Limb (tissue), 2 donors: ENCODE results near the gene BCAM.
"Not testable (repeated sequence)": the region's sequence is repeated elsewhere in the genome, so short reads cannot be mapped to it uniquely, and the experiment has no call there.

ENCODE experiments used
- DNase-seq, 2 donors: peaks; one replicate each; pipeline ENCODE4 v3.0.0-alpha.2; 2016; ENCODE audit errors: extremely low spot score in 2 of 2

The BCAM gene, protein sequence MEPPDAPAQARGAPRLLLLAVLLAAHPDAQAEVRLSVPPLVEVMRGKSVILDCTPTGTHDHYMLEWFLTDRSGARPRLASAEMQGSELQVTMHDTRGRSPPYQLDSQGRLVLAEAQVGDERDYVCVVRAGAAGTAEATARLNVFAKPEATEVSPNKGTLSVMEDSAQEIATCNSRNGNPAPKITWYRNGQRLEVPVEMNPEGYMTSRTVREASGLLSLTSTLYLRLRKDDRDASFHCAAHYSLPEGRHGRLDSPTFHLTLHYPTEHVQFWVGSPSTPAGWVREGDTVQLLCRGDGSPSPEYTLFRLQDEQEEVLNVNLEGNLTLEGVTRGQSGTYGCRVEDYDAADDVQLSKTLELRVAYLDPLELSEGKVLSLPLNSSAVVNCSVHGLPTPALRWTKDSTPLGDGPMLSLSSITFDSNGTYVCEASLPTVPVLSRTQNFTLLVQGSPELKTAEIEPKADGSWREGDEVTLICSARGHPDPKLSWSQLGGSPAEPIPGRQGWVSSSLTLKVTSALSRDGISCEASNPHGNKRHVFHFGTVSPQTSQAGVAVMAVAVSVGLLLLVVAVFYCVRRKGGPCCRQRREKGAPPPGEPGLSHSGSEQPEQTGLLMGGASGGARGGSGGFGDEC

GRCh38 chr19:44808463-44809371 lies at the start of gene BCAM:
Gene BCAM (plus strand): TSS chr19:44809103. CDS start chr19:44809125, 22 bp downstream.
- DNase-seq: peak; percentile 71 to 89

DNA sequence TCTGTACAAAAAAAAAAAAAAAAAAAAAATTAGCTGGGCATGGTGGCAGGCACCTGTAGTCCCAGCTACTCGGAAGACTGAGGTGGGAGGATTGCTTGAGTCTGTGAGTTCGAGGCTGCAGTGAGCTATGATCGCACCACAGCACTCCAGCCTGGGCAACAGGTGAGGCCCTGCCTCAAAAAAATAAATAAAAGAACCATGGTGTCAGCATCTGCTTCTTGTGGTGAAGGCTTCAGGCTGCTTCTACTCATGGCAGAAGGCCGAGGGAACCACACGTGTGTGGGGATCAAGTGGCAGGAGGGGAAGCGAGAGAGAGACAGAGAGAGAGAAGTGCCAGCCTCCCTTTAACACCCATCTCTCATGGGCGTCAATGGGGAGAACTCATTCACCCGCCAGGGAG lies 46.9 kb upstream of the BCAM start:
- no peak for DNase-seq

- no peak for DNase-seq
Observed at GRCh38 chr19:44765033-44765948, 43.6 kb upstream of the BCAM start.

- DNase-seq: no peak
Observed at GRCh38 chr19:44765949-44766335, 43.0 kb upstream of the BCAM start.

GRCh38 chr19:44767295-44768180 lies 41.4 kb upstream of the BCAM start:
- no peak for DNase-seq

GRCh38 chr19:44770550-44771257 lies 38.2 kb upstream of the BCAM start:
- peak; percentile 67 to 83 for DNase-seq

GRCh38 chr19:44772144-44772543 lies 36.8 kb upstream of the BCAM start:
- not testable (repeated sequence) for DNase-seq

GRCh38 chr19:44772959-44773358 lies 35.9 kb upstream of the BCAM start:
- peak in 1 of 2 donors; percentile 51 for DNase-seq

DNA sequence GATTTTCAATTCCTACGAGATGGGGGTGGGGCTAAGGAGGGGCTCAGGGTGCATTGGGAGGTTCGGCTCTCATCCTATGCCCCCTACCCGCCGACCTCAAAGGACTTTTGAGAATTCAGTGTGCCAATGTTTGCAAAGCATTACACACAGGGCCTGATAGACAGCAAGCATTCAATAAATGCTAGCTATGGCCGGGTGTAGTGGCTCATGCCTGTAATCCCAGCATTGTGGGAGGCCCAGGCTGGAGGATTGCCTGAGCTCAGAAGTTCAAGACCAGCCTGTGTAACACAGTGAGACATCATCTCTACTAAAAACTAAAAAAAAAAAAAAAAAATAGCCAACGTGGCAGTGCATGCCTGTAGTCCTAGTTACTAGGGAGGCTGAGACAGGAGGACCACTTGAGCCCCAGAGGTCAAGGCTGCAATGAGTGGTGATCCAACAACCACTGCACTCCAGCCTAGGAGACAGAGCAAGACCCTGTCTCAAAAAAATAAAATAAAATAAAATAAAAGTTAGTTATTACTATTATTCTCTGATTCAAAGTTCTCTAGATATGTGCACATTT lies 33.1 kb upstream of the BCAM start:
- no peak for DNase-seq

GRCh38 chr19:44776402-44777096 lies 32.4 kb upstream of the BCAM start:
- DNase-seq: no peak

GRCh38 chr19:44777715-44778347 lies 31.1 kb upstream of the BCAM start, which contains the start of gene CBLC:
Gene CBLC (plus strand): TSS chr19:44777890. CDS start chr19:44777932, 42 bp downstream.
- peak in 1 of 2 donors; percentile 38 for DNase-seq

DNA sequence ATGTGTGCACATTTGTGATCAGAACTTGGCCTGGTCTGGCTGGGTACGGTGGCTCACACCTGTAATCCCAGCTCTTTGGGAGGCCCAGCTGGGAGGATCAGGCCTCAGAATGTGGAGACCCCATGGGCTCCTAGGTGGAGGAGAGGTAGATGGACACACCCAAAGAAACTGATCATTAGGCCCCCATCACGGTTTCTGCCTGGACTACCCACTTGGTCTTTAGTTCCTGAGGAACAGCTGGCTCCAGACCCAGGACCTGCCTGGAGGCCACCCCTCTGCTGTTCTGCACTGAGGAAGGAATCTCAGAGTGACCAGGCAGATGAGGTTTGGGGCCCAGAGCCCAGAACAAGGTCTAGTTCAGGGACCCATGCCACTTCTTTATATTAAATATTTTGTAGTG lies 29.8 kb upstream of the BCAM start:
- DNase-seq: no peak

DNA sequence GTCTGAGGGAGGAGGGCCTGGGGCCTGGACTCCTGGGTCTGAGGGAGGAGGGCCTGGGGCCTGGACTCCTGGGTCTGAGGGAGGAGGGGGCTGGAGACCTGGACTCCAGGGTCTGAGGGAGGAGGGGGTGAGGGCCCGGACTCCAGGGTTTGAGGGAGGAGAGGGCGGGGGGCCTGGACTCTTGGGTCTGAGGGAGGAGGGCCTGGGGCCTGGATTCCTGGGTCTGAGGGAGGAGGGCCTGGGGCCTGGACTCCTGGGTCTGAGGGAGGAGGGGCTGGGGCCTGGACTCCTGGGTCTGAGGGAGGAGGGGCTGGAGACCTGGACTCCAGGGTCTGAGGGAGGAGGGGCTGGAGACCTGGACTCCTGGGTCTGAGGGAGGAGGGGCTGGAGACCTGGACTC lies 27.2 kb upstream of the BCAM start:
- not testable (repeated sequence) for DNase-seq

GRCh38 chr19:44782729-44783128 lies 26.2 kb upstream of the BCAM start:
- no peak for DNase-seq

DNA sequence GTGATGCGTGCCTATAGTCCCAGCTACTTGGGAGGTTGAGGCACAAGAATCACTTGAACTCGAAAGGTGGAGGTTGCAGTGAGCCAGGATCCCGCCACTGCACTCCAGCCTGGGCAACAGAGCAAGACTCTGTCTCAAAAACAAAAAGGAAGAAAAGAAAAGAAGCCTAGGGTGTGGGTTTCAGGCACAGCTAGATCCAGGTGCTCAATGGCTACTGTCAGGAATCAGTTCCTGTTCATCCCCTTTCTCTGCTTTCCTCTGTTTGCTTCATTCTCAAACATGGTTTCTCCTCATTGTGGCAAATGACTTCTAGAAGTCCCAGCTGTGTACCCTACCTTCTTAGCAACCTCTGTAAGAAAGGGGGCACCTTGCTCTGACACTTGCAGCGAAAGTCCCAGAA lies 25.4 kb upstream of the BCAM start:
- no peak for DNase-seq

GRCh38 chr19:44785271-44785670 lies 23.6 kb upstream of the BCAM start:
- DNase-seq: no peak

- no peak for DNase-seq
Observed at GRCh38 chr19:44785993-44786392, 22.9 kb upstream of the BCAM start.

GRCh38 chr19:44788971-44789370 lies 19.9 kb upstream of the BCAM start:
- no peak for DNase-seq
